Endothelial cell of umbilical vein (primary cell): ENCODE measurements around the gene GRIK3. TPM values are rescaled to one million over a fixed set of nuclear protein-coding genes. Genes with fewer than 3 reads are reported as not detected.
"Not testable (repeated sequence)": the region's sequence is repeated elsewhere in the genome, so short reads cannot be mapped to it uniquely, and the experiment has no call there.

Experiments
- BruUV-seq: library from RNA; stranded (reverse); fragments of 400-500 nt; replicated peaks from 2 replicates; lab custom pipeline; 2021; lab: Mats Ljungman, UMichigan
- CTCF ChIA-PET: fragments of 300-600, 350-600 bp; sonication (Branson Sonifier 250); formaldehyde crosslinking; loops from one replicate; lab custom pipeline; 2021; ENCODE audit warnings: antibody characterized with exemption, inconsistent platforms; lab: Charles Lee
- POLR2A ChIA-PET: fragments of 300-600, 350-600 bp; sonication (Branson Sonifier 250); formaldehyde crosslinking; loops from one replicate; lab custom pipeline; 2021; ENCODE audit warnings: antibody characterized with exemption, inconsistent platforms; lab: Charles Lee
- DNase-seq: peaks from one replicate; pipeline ENCODE4 v3.0.0-alpha.2; 2011; ENCODE audit warnings: low read depth, low spot score
- FAIRE-seq: peaks from 2 replicates; lab custom pipeline; 2011; peaks lifted over from hg19 to GRCh38; lab: Jason Lieb, UNC
- H2AFZ ChIP-seq: 2 replicates; pipeline ENCODE4 v1.6.0; 2012; ENCODE audit warnings: low read depth, low read length, control low read depth, inconsistent platforms
- H3K27ac ChIP-seq: 2 replicates; pipeline ENCODE4 v1.5.1; 2011; ENCODE audit warnings: low read depth, mild to moderate bottlenecking, control low read depth, low read length, moderate library complexity; ENCODE audit not compliant: insufficient read depth
- H3K27me3 ChIP-seq, 2 experiments: 2 replicates each; pipeline versions ENCODE4 v1.6.0 to v1.6.1; 2011; ENCODE audit warnings: low read length in 2 of 2, mixed read lengths in 1 of 2; ENCODE audit not compliant: control insufficient read depth in 2 of 2, insufficient read depth in 2 of 2
- H3K36me3 ChIP-seq, 2 experiments: 2 replicates in 1 of 2; 3 replicates in 1 of 2; pipeline ENCODE4 v1.5.1; 2011; ENCODE audit warnings: low read length in 2 of 2, mild to moderate bottlenecking in 1 of 2, moderate library complexity in 1 of 2; ENCODE audit not compliant: control insufficient read depth in 2 of 2, insufficient read depth in 2 of 2; ENCODE audit errors: extremely low read depth in 1 of 2
- H3K4me1 ChIP-seq: 3 replicates; pipeline ENCODE4 v1.5.1; 2011; ENCODE audit warnings: mild to moderate bottlenecking, low read length; ENCODE audit not compliant: control insufficient read depth, insufficient read depth; ENCODE audit errors: extremely low read depth
- H3K4me2 ChIP-seq: 2 replicates; pipeline ENCODE4 v1.6.1; 2011; ENCODE audit warnings: low read length, control low read depth, mixed read lengths; ENCODE audit not compliant: insufficient read depth
- H3K4me3 ChIP-seq, 3 experiments: fragments of 200-600 bp in 1 of 3; sonication (generic), shearing (Covaris generic) in 1 of 3; replicated peaks in 1 of 3; 2 replicates each; pipeline ENCODE4 v1.5.1; 2011 to 2016; ENCODE audit warnings: control low read depth in 3 of 3, low read length in 3 of 3, mild to moderate bottlenecking in 2 of 3, inconsistent platforms in 1 of 3, low read depth in 1 of 3, moderate library complexity in 1 of 3; ENCODE audit not compliant: insufficient read depth in 1 of 3
- H3K79me2 ChIP-seq: 2 replicates; pipeline ENCODE4 v1.6.0; 2012; ENCODE audit warnings: low read length, inconsistent platforms; ENCODE audit not compliant: control insufficient read depth, insufficient read depth
- H3K9ac ChIP-seq: replicated peaks from 2 replicates; pipeline ENCODE3; 2011; ENCODE audit warnings: low read length, control low read depth; ENCODE audit not compliant: insufficient read depth; ENCODE audit errors: extremely low read depth
- H3K9me1 ChIP-seq: replicated peaks from 3 replicates; pipeline ENCODE4 v1.6.0; 2011; ENCODE audit warnings: mild to moderate bottlenecking, low read length; ENCODE audit not compliant: control insufficient read depth, insufficient read depth; ENCODE audit errors: extremely low read depth
- H3K9me3 ChIP-seq: replicated peaks from 2 replicates; pipeline ENCODE4 v1.5.1; 2012; ENCODE audit warnings: low read length, inconsistent platforms; ENCODE audit not compliant: control insufficient read depth, insufficient read depth
- H4K20me1 ChIP-seq: replicated peaks from 2 replicates; pipeline ENCODE3; 2011; ENCODE audit warnings: mild to moderate bottlenecking, low read length; ENCODE audit not compliant: control insufficient read depth, insufficient read depth; ENCODE audit errors: extremely low read depth
- EZH2 ChIP-seq: IDR thresholded peaks from 2 replicates; pipeline ENCODE4 v1.6.1; 2012; ENCODE audit warnings: borderline replicate concordance, low read depth, mild to moderate bottlenecking, moderate library complexity, low read length, inconsistent platforms; ENCODE audit not compliant: severe bottlenecking
- FOS ChIP-seq: IDR thresholded peaks from 2 replicates; pipeline ENCODE4 v1.6.1; 2011; ENCODE audit warnings: mild to moderate bottlenecking, low read length, moderate library complexity, borderline replicate concordance; ENCODE audit not compliant: insufficient read depth
- GATA2 ChIP-seq: IDR thresholded peaks from 2 replicates; pipeline ENCODE4 v1.7.0; 2011; ENCODE audit warnings: low read depth, mild to moderate bottlenecking, moderate library complexity, mixed read lengths, low read length; ENCODE audit not compliant: insufficient read length, insufficient read depth
- JUN ChIP-seq: IDR thresholded peaks from 2 replicates; pipeline ENCODE4 v1.6.1; 2011; ENCODE audit warnings: borderline replicate concordance, low read depth; ENCODE audit not compliant: insufficient read length, insufficient read depth
- MAX ChIP-seq: IDR thresholded peaks from 2 replicates; pipeline ENCODE4 v1.6.1; 2011; ENCODE audit not compliant: insufficient read depth, insufficient read length
- MYC ChIP-seq: IDR thresholded peaks from one replicate; pipeline ENCODE4 v1.6.1; 2011; ENCODE audit warnings: mild to moderate bottlenecking, low read depth, low read length
- POLR2A ChIP-seq: IDR thresholded peaks from 2 replicates; pipeline ENCODE4 v1.6.1; 2012; ENCODE audit warnings: low read depth, mild to moderate bottlenecking, control low read depth, low read length
- POLR2AphosphoS5 ChIP-seq: IDR thresholded peaks from 2 replicates; pipeline ENCODE4 v1.6.1; 2012; ENCODE audit warnings: low read depth, mild to moderate bottlenecking, control low read depth, low read length, moderate library complexity; ENCODE audit not compliant: insufficient read depth
- dilution Hi-C: fragments of 300-500 bp; cut with MboI; formaldehyde crosslinking; loops from one replicate; pipeline ENCODE4 v1.15.0; 2019; ENCODE audit warnings: low sequenced_read_pairs; ENCODE audit not compliant: extremely low pct_ligation_motif_present
- intact Hi-C: fragments of 100-400 bp; cut with micrococcal nuclease; formaldehyde crosslinking; loops from one replicate; pipeline ENCODE4 v1.10.0; 2022
- polyA plus RNA-seq, 4 experiments: library from polyadenylated mRNA; depleted of rRNA in 3 of 4; stranded (reverse) in 3 of 4; unstranded in 1 of 4; fragments of >200 nt; gene quantifications; 2 replicates each; pipeline versions ENCODE4 v1.2.1 to v1.2.3, GENCODE V29; 2011 to 2012; ENCODE audit warnings: missing spikeins in 1 of 4
- total RNA-seq: library from RNA; stranded (reverse); gene quantifications from 2 replicates; pipeline ENCODE4 v1.2.3, GENCODE V29; 2021
- TF ChIP-seq, protein P1 (sequence below), 2 donors: IDR thresholded peaks; 1 replicate in 1 of 2; 2 replicates in 1 of 2; pipeline ENCODE4 v1.5.1; 2011; ENCODE audit warnings: low read length in 2 of 2, mild to moderate bottlenecking in 2 of 2, moderate library complexity in 2 of 2, control low read depth in 1 of 2, inconsistent platforms in 1 of 2, low read depth in 1 of 2; ENCODE audit not compliant: insufficient read depth in 1 of 2; ENCODE audit errors: extremely low read depth in 1 of 2

GRIK3 gene
- total and polyA plus RNA-seq, 2 donors (not counting 3 experiments of a cell fraction or from before 2014, with no cell fraction given), result not detected

- TF ChIP-seq POLR2AphosphoS5, result no peak
- TF ChIP-seq POLR2A, result no peak
- no peak for TF ChIP-seq FOS
- TF ChIP-seq MAX, result no peak
- TF ChIP-seq EZH2, result no peak
- no peak for TF ChIP-seq JUN
- no peak for TF ChIP-seq MYC
- no peak for TF ChIP-seq GATA2
- TF ChIP-seq, protein P1, sequence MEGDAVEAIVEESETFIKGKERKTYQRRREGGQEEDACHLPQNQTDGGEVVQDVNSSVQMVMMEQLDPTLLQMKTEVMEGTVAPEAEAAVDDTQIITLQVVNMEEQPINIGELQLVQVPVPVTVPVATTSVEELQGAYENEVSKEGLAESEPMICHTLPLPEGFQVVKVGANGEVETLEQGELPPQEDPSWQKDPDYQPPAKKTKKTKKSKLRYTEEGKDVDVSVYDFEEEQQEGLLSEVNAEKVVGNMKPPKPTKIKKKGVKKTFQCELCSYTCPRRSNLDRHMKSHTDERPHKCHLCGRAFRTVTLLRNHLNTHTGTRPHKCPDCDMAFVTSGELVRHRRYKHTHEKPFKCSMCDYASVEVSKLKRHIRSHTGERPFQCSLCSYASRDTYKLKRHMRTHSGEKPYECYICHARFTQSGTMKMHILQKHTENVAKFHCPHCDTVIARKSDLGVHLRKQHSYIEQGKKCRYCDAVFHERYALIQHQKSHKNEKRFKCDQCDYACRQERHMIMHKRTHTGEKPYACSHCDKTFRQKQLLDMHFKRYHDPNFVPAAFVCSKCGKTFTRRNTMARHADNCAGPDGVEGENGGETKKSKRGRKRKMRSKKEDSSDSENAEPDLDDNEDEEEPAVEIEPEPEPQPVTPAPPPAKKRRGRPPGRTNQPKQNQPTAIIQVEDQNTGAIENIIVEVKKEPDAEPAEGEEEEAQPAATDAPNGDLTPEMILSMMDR (IDR thresholded peaks at IDR 0.05; ENCODE audit: extremely low read depth in 1 of 2, insufficient read depth in 1 of 2, low read depth in 1 of 2, low read length in 2 of 2), result no peak
- no peaks in the 10 kb centered on the region for H3K9me3 ChIP-seq
- H3K27ac ChIP-seq, result no peak overlapping the region
- no TSS peak for BruUV-seq
- H3K9ac ChIP-seq, result no peak overlapping the region
- H3K36me3 ChIP-seq, result no peaks in the 10 kb centered on the region
- no peak overlapping the region for H3K4me3 ChIP-seq
- H3K79me2 ChIP-seq, result no peaks in the 10 kb centered on the region
- no peaks in the 10 kb centered on the region for H3K4me1 ChIP-seq
- intact Hi-C loops, result no loop called here
- no peaks in the 10 kb centered on the region for H4K20me1 ChIP-seq
- H3K9me1 ChIP-seq, result no peaks in the 10 kb centered on the region
- no peak overlapping the region for H2AFZ ChIP-seq
- ChIA-PET POLR2A (no interaction called here), CTCF (no interaction called here)
- dilution Hi-C loops, result no loop called here
- H3K27me3 ChIP-seq, result no peaks in the 10 kb centered on the region
- FAIRE-seq, result no peak
- H3K4me2 ChIP-seq, result no peak overlapping the region
- DNase-seq, result no peak
Measured at GRCh38 chr1:36900128-36900527, 134.2 kb downstream of the GRIK3 start.

DNA sequence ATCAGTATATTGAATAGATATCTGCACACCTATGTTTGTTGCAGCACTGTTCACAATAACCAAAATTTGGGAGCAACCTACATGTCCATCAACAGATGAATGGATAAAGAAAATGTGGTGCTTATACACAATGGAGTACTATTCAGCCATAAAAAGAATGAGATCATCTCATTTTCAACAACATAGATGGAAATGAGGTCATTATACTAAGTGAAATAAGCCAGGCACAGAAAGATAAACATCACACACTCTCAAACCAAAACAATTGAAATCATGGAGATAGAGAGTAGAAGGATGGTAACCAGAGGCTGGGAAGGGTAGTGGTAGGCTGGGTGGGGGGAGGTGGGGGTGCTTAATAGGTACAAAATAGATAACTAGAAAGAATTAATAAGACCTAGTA is 136.5 kb downstream of the GRIK3 start:
- H2AFZ ChIP-seq, H4K20me1 ChIP-seq, H3K9ac ChIP-seq, H3K4me1 ChIP-seq, dilution Hi-C loops, intact Hi-C loops, H3K36me3 ChIP-seq, H3K27ac ChIP-seq, H3K27me3 ChIP-seq, POLR2A ChIA-PET, H3K79me2 ChIP-seq, CTCF ChIA-PET, H3K9me1 ChIP-seq, H3K4me3 ChIP-seq, H3K4me2 ChIP-seq, DNase-seq, BruUV-seq, H3K9me3 ChIP-seq, FAIRE-seq: not testable (repeated sequence)
